ENCODE measurements around the gene CCDC40.

GRCh38 chr17:79990051-79990592, 46.3 kb upstream of the CCDC40 start:
- TF ChIP-seq CTCF (conservative IDR thresholded peaks at IDR 0.05; ENCODE audit: low read depth, low read length), result no peak
- no peak for TF ChIP-seq EZH2 (IDR thresholded peaks at IDR 0.05; ENCODE audit: low read length, unreplicated experiment)
- no peak for TF ChIP-seq EZH2phosphoT487 (IDR thresholded peaks at IDR 0.05; ENCODE audit: borderline replicate concordance, low read length)
